ENCODE data around the gene KRTAP16-1. TPM values are rescaled to one million over a fixed set of nuclear protein-coding genes. Genes with fewer than 3 reads are reported as not detected.

Gene KRTAP16-1
- total RNA-seq, 1 experiment from 2014 or later, result not detected

DNA sequence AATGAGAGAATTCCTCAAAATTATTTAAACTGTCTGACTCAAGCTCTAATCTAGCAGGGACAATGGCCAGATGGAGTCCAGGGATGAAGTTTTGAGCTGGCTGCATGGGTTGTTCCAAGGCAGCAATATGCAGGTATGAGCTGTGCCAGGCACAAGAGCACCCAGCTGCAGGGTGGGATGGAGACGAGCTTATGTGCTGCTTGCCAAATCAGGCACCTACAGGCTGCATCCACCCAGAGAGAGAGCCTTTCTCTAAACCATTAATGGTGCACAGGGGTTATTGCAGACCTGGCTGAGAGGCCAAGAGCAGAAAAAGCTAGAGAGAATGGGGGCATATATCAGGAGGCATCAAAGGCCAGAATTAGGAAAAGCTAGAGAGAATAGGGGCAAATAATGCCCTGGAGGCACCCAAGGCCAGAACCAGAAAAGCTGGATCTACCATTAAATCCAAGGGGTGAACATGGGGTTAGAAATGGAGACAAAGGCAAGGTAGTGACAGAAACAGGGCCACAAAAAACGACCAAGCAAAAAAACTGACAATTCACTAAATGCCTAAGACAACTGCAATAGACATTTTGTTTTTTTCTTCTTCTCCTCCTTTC lies 30.6 kb upstream of the KRTAP16-1 start:
- no peak for TF ChIP-seq RELA (CRISPR knock-in tag; IDR thresholded peaks at IDR 0.05; ENCODE audit: borderline replicate concordance)
- TF ChIP-seq, protein P1, sequence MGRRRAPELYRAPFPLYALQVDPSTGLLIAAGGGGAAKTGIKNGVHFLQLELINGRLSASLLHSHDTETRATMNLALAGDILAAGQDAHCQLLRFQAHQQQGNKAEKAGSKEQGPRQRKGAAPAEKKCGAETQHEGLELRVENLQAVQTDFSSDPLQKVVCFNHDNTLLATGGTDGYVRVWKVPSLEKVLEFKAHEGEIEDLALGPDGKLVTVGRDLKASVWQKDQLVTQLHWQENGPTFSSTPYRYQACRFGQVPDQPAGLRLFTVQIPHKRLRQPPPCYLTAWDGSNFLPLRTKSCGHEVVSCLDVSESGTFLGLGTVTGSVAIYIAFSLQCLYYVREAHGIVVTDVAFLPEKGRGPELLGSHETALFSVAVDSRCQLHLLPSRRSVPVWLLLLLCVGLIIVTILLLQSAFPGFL (CRISPR knock-in tag; IDR thresholded peaks at IDR 0.05; ENCODE audit: borderline replicate concordance), result no peak
- TF ChIP-seq NFATC4 (CRISPR knock-in tag; IDR thresholded peaks at IDR 0.05), result no peak
- TF ChIP-seq, protein P2, sequence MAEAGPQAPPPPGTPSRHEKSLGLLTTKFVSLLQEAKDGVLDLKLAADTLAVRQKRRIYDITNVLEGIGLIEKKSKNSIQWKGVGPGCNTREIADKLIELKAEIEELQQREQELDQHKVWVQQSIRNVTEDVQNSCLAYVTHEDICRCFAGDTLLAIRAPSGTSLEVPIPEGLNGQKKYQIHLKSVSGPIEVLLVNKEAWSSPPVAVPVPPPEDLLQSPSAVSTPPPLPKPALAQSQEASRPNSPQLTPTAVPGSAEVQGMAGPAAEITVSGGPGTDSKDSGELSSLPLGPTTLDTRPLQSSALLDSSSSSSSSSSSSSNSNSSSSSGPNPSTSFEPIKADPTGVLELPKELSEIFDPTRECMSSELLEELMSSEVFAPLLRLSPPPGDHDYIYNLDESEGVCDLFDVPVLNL (CRISPR knock-in tag; IDR thresholded peaks at IDR 0.05; ENCODE audit: borderline replicate concordance, low read depth), result no peak
- TF ChIP-seq, protein P3, sequence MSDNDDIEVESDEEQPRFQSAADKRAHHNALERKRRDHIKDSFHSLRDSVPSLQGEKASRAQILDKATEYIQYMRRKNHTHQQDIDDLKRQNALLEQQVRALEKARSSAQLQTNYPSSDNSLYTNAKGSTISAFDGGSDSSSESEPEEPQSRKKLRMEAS (CRISPR knock-in tag; IDR thresholded peaks at IDR 0.05), result no peak
- no peak for TF ChIP-seq TCF7 (CRISPR knock-in tag; IDR thresholded peaks at IDR 0.05; ENCODE audit: low read depth)
- TF ChIP-seq, protein P4, sequence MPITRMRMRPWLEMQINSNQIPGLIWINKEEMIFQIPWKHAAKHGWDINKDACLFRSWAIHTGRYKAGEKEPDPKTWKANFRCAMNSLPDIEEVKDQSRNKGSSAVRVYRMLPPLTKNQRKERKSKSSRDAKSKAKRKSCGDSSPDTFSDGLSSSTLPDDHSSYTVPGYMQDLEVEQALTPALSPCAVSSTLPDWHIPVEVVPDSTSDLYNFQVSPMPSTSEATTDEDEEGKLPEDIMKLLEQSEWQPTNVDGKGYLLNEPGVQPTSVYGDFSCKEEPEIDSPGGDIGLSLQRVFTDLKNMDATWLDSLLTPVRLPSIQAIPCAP (CRISPR knock-in tag; IDR thresholded peaks at IDR 0.05), result no peak
- no peak for TF ChIP-seq ETV6 (CRISPR knock-in tag; IDR thresholded peaks at IDR 0.05)
- POLR2A ChIA-PET, result no interaction called here
- CTCF ChIA-PET, result interaction anchor here (0.8 to 2.8 kb wide), 3 partner anchors 10 to 147 kb away, joined by 3 to 11 read pairs (median 3); no protein-coding TSS in a partner anchor
- peaks cover 10% of the 10 kb centered on the region for H3K36me3 Mint-ChIP-seq
- no peak overlapping the region for H3K4me3 Mint-ChIP-seq
- peaks cover 36% of the 10 kb centered on the region for H3K9me3 Mint-ChIP-seq
- DNase-seq (ENCODE audit: low spot score), result no peak
- H3K27ac Mint-ChIP-seq, result no peak overlapping the region
- no peak for ATAC-seq
- H3K27me3 Mint-ChIP-seq (ENCODE audit: low read depth), result peaks cover 3% of the 10 kb centered on the region
- no peaks in the 10 kb centered on the region for H3K4me1 Mint-ChIP-seq

DNA sequence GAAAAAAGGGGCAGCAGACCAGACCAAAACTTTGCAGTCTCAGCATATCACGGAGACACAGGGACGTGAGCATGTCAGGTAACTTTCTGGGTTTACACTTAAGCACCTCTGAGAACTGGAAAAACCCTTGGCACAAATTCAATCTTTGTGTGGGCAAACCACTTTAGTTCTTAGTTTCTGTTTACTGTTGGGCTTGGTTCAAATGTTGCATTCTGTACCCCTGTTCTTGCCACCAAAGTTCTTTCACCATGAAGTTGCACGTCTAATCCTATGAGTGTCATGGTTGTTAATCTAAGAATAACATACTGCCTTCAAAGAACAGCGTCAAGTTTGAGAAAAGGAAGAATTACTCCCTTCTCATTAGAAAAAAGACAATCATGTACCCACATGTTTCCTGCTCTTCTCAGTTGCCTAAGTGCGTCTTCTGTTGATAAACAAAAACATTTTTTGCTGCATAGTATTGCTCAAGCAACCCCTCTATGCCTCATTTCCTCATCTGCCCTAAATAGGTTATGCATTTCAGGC lies 29.9 kb upstream of the KRTAP16-1 start:
- no peak overlapping the region for H3K4me3 Mint-ChIP-seq
- H3K27ac Mint-ChIP-seq, result no peak overlapping the region
- no peaks in the 10 kb centered on the region for H3K4me1 Mint-ChIP-seq
- ATAC-seq (no peak), DNase-seq (ENCODE audit: low spot score) (no peak)
- peaks cover 33% of the 10 kb centered on the region for H3K9me3 Mint-ChIP-seq
- POLR2A ChIA-PET, result no interaction called here
- CTCF ChIA-PET, result interaction anchor here (0.6 to 2.8 kb wide), 3 partner anchors 9 to 148 kb away, joined by 3 to 11 read pairs (median 3); no protein-coding TSS in a partner anchor
- TF ChIP-seq JAZF1 (CRISPR knock-in tag; IDR thresholded peaks at IDR 0.05), result no peak
- TF ChIP-seq, protein P5, sequence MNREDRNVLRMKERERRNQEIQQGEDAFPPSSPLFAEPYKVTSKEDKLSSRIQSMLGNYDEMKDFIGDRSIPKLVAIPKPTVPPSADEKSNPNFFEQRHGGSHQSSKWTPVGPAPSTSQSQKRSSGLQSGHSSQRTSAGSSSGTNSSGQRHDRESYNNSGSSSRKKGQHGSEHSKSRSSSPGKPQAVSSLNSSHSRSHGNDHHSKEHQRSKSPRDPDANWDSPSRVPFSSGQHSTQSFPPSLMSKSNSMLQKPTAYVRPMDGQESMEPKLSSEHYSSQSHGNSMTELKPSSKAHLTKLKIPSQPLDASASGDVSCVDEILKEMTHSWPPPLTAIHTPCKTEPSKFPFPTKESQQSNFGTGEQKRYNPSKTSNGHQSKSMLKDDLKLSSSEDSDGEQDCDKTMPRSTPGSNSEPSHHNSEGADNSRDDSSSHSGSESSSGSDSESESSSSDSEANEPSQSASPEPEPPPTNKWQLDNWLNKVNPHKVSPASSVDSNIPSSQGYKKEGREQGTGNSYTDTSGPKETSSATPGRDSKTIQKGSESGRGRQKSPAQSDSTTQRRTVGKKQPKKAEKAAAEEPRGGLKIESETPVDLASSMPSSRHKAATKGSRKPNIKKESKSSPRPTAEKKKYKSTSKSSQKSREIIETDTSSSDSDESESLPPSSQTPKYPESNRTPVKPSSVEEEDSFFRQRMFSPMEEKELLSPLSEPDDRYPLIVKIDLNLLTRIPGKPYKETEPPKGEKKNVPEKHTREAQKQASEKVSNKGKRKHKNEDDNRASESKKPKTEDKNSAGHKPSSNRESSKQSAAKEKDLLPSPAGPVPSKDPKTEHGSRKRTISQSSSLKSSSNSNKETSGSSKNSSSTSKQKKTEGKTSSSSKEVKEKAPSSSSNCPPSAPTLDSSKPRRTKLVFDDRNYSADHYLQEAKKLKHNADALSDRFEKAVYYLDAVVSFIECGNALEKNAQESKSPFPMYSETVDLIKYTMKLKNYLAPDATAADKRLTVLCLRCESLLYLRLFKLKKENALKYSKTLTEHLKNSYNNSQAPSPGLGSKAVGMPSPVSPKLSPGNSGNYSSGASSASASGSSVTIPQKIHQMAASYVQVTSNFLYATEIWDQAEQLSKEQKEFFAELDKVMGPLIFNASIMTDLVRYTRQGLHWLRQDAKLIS (CRISPR knock-in tag; IDR thresholded peaks at IDR 0.05; ENCODE audit: borderline replicate concordance), result no peak
- TF ChIP-seq GRHL2 (CRISPR knock-in tag; IDR thresholded peaks at IDR 0.05; ENCODE audit: insufficient replicate concordance, severe bottlenecking), result no peak
- no peak for TF ChIP-seq NR3C1 (CRISPR knock-in tag; conservative IDR thresholded peaks at IDR 0.05; ENCODE audit: low read depth)
- TF ChIP-seq GABPB1 (CRISPR knock-in tag; IDR thresholded peaks at IDR 0.05), result no peak
- TF ChIP-seq SOX15 (CRISPR knock-in tag; IDR thresholded peaks at IDR 0.05), result no peak
- TF ChIP-seq, protein P6, sequence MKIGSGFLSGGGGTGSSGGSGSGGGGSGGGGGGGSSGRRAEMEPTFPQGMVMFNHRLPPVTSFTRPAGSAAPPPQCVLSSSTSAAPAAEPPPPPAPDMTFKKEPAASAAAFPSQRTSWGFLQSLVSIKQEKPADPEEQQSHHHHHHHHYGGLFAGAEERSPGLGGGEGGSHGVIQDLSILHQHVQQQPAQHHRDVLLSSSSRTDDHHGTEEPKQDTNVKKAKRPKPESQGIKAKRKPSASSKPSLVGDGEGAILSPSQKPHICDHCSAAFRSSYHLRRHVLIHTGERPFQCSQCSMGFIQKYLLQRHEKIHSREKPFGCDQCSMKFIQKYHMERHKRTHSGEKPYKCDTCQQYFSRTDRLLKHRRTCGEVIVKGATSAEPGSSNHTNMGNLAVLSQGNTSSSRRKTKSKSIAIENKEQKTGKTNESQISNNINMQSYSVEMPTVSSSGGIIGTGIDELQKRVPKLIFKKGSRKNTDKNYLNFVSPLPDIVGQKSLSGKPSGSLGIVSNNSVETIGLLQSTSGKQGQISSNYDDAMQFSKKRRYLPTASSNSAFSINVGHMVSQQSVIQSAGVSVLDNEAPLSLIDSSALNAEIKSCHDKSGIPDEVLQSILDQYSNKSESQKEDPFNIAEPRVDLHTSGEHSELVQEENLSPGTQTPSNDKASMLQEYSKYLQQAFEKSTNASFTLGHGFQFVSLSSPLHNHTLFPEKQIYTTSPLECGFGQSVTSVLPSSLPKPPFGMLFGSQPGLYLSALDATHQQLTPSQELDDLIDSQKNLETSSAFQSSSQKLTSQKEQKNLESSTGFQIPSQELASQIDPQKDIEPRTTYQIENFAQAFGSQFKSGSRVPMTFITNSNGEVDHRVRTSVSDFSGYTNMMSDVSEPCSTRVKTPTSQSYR (CRISPR knock-in tag; IDR thresholded peaks at IDR 0.05), result no peak
- no peak for TF ChIP-seq RELA (CRISPR knock-in tag; IDR thresholded peaks at IDR 0.05; ENCODE audit: borderline replicate concordance)
- TF ChIP-seq NR2C2 (CRISPR knock-in tag; IDR thresholded peaks at IDR 0.05), result no peak
- no peak for TF ChIP-seq ZNF396 (CRISPR knock-in tag; IDR thresholded peaks at IDR 0.05; ENCODE audit: borderline replicate concordance)
- H3K36me3 Mint-ChIP-seq, result peaks cover 10% of the 10 kb centered on the region
- no peaks in the 10 kb centered on the region; the same call in 1 of the 2 replicates for H3K27me3 Mint-ChIP-seq (ENCODE audit: low read depth)
